Tibial nerve (tissue), 4 donors: ENCODE data around the gene PRICKLE2.

Source experiments
- EP300 ChIP-seq, 2 donors: sonication (generic); formaldehyde crosslinking; IDR thresholded peaks; one replicate each; pipeline ENCODE4 v1.6.1; 2017; ENCODE audit warnings: antibody characterized with exemption in 2 of 2, mild to moderate bottlenecking in 1 of 2
- TF ChIP-seq, protein P1 (sequence below), 5 experiments: fragments of 200-600 bp in 3 of 5; fragments of 450-650 bp in 2 of 5; sonication (generic) in 3 of 5; IDR thresholded peaks; one replicate each; pipeline ENCODE4 v1.5.1; 2016 to 2019; ENCODE audit warnings: antibody characterized with exemption in 5 of 5, mild to moderate bottlenecking in 3 of 5, moderate library complexity in 2 of 5

DNA sequence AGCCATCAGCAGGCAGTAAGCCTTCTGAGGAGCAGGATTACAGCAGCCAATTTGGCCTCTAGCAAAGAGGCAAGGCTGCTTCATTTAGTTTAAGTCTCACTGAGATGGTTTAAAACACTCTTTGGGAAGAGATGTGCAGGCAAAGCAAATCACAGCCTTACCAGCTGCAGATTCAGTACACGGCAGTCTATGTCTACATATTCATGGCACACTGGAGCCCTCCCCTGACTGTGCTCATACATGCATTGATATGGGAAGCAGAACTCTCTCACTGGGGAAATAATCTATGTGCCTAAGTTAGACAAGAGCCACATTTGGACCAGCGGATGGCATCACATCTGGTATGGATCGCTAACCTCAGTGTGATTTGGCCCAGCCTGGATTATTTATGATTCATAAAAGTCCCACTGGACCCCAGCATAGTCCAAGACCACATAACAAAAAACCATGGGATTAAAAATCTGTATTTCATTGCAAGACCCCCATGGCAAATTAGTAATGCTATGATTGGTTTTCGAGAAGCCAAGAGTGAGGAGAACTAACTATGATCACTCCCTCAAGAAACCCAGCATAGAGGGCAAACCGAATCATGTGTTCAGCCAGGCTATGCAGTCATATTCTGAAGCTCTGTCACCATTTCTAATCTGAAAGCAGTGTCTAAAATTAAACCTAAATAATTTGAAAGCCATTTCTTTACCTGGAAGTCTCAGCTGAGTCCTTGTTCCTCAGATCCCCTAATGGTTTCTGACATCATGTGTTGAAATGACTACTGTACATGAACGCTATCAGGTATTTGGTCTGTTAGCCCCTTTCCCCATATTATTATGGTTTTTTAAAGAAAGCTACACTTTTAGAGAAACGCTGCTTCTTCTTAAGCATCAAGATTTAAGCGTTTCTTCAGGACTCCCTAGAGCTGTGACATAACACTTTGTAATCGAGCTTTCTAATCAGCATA lies 1.2 kb downstream of the PRICKLE2 start:
- TF ChIP-seq, protein P1, sequence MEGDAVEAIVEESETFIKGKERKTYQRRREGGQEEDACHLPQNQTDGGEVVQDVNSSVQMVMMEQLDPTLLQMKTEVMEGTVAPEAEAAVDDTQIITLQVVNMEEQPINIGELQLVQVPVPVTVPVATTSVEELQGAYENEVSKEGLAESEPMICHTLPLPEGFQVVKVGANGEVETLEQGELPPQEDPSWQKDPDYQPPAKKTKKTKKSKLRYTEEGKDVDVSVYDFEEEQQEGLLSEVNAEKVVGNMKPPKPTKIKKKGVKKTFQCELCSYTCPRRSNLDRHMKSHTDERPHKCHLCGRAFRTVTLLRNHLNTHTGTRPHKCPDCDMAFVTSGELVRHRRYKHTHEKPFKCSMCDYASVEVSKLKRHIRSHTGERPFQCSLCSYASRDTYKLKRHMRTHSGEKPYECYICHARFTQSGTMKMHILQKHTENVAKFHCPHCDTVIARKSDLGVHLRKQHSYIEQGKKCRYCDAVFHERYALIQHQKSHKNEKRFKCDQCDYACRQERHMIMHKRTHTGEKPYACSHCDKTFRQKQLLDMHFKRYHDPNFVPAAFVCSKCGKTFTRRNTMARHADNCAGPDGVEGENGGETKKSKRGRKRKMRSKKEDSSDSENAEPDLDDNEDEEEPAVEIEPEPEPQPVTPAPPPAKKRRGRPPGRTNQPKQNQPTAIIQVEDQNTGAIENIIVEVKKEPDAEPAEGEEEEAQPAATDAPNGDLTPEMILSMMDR (IDR thresholded peaks at IDR 0.05): peak in 2 of 5 experiments; percentile 20 to 25
- peak in 1 of 2 donors; percentile 44 for TF ChIP-seq EP300 (IDR thresholded peaks at IDR 0.05)
